C4-2B (cell line): Measurements from ENCODE around the gene CFAP46.
"Not testable (repeated sequence)": the region's sequence is repeated elsewhere in the genome, so short reads cannot be mapped to it uniquely, and the experiment has no call there.

ENCODE experiments used
- H3K27ac ChIP-seq: fragments of 450-650 bp; 2 replicates; pipeline ENCODE4 v1.5.1; 2017
- ZFX ChIP-seq: fragments of 450-650 bp; IDR thresholded peaks from 2 replicates; pipeline ENCODE4 v1.6.1; 2017
- TF ChIP-seq, protein P1 (sequence below): fragments of 450-650 bp; conservative IDR thresholded peaks from 2 replicates; pipeline ENCODE4 v1.5.1; 2017; ENCODE audit warnings: mild to moderate bottlenecking

CFAP46 gene

DNA sequence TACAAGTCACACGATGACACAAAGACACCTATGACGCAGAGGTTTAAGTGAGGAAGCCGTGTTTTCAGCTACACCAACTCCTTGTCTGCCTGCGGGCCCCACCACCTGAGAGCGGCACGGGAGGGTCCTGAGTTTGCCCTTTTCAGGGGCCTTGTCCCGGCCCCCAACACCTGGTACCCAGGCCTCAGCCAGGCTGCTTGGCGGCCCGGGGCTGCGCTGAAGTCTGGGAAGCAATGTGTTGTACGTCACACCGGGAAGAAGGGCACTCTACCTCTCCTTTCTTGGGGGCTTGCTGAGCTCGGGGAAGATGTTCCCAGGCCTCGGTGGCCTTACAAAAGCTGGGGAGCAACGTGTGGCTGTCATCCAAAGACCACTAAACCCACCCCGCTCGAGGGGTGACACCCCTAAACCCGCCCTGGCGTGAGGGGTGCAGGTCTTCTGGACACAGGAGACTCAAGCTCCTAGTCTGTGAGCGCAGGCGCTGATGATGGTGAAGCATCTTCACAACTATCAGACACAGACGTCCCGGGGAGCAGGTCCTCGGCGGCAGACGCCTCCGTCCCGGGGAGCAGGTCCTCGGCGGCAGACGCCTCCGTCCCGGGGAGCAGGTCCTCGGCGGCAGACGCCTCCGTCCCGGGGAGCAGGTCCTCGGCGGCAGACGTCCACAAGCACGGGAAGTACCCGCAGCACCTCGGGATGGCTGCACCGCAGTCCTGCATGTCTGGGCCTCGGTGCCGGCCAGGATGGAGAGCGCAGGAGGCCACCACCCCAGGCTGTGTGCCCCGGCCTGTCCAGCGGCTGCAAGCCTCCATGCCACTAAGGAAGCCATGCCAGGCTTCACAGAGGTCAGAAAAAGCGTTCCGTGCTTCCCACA, 15.4 kb downstream of the CFAP46 start:
- no peak for TF ChIP-seq ZFX
- TF ChIP-seq, protein P1, sequence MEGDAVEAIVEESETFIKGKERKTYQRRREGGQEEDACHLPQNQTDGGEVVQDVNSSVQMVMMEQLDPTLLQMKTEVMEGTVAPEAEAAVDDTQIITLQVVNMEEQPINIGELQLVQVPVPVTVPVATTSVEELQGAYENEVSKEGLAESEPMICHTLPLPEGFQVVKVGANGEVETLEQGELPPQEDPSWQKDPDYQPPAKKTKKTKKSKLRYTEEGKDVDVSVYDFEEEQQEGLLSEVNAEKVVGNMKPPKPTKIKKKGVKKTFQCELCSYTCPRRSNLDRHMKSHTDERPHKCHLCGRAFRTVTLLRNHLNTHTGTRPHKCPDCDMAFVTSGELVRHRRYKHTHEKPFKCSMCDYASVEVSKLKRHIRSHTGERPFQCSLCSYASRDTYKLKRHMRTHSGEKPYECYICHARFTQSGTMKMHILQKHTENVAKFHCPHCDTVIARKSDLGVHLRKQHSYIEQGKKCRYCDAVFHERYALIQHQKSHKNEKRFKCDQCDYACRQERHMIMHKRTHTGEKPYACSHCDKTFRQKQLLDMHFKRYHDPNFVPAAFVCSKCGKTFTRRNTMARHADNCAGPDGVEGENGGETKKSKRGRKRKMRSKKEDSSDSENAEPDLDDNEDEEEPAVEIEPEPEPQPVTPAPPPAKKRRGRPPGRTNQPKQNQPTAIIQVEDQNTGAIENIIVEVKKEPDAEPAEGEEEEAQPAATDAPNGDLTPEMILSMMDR = no peak
- no peak overlapping the region for H3K27ac ChIP-seq

DNA sequence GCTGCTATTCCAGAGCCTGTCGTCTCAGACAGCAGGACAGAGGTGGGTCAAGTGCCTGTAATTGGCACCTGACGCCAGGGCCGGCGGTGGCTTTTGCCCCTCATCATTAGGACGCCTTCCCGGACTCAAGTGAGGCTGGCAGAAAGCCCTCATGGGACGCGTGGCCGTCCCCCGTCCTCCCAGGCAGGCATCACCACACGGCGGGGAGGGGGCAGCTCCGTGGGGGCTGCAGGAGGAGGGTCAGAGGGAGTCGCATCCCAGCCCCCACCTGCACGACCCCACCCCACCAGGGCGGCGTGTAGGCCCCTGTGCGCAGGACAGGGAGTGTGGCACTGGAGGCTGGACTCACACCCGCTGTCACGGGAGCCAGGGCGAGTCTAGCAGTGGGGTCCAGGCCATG, 16.3 kb downstream of the CFAP46 start:
- no peak for TF ChIP-seq ZFX
- TF ChIP-seq, protein P1 = no peak
- no peak overlapping the region for H3K27ac ChIP-seq

DNA sequence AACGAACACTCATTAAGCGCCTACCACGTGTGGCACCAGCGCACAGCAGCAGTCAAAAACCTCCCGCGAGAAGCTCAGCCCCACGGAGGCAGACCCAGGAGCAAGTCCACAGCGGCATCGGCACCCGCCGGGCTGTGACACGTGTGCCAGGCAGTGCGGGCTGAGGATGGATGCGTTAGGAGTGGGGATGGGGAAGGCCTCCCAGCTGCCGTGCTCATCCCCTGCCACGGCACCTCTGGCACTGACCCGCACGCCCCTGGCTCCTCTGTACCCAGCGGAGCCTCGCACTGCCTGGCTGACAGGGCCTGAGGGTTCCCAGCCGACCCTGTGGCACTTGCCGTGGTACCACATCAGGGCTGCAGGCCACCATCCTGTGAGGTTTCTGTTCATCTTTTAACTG, 16.8 kb downstream of the CFAP46 start:
- TF ChIP-seq, protein P1 = no peak
- TF ChIP-seq ZFX = no peak
- H3K27ac ChIP-seq = no peak overlapping the region

DNA sequence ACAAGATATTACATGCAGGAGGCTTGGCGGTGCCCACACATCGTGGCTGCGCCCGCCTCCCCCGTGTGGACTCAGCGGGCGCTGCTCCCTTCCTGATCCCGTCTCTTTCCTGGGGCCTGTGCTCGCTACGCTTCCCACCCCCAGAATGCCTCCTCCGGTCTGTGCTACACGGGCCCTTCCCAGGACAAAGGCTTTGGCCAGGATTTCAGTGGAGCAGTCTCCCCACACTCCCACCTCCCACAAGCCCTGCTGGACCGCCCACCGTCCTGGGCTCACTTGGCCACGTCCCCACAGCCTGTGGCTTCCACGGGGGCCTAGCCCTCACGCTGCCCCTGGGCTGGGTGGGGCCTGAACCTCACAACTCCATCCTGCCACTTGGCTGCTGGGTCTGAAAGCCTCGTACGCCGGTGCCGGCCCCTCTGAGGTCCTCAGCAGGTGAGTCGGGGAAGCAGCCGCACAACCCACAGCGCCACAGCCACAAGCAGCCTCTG, 17.3 kb downstream of the CFAP46 start:
- TF ChIP-seq, protein P1 = no peak
- no peak for TF ChIP-seq ZFX
- H3K27ac ChIP-seq = no peak overlapping the region

DNA sequence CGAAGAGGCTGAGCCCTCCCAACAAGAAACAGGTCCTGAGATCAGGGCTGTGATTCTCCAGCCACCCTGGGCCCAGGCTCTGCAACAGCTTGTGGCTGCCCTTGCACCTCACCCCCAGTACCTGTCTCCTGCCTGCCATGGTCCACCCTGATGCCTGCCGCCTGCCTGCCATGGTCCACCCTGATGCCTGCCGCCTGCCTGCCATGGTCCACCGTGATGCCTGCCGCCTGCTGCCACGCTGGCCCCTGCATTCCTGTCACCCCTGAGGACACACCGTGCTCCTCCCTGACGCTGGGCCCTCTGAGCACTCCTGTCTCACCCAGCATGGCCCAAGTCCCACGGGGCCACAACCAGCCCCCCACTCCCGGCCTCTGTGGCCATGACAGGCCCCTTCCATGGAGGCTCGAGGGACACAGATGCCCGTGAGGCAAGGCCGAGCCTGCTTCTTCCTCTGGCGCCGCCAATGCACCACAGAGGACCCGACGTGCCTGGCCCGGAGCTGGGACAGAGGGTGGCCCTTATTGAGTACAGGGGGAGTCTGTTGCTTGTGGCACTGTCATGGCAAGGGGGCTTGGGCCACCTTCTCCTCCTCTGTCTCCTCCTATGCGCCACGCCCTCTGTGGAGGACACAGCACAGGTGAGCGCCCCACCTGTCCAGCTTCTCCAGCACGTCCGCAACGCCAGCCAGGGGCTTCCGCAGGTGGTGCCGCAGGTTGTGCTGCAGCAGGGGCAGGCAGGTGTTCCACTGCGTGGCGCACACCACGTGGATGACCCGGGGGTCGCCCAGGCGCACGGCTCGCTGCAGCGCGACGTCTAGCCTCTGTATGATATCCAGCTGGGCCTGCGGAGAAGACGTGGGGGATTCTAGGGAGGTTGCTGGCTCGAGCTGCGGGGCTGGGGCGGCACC, 18.1 kb downstream of the CFAP46 start:
- TF ChIP-seq, protein P1 = no peak
- no peak for TF ChIP-seq ZFX
- no peak overlapping the region for H3K27ac ChIP-seq

DNA sequence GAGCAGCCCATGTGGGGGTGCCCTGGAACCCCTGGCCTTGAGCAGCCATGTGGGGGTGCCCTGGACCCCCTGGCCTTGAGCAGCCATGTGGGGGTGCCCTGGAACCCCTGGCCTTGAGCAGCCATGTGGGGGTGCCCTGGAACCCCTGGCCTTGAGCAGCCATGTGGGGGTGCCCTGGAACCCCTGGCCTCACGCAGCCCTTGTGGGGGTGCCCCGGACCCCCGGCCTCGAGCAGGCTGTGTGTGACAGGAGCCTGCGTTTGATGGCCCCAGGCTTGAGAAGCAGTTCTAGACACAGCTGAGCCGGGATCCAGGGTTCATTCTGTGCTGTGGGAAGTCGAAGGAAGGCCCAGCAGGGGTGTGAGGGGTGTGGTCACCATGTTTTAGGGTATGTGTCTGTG, 19.0 kb downstream of the CFAP46 start:
- not testable (repeated sequence) for H3K27ac ChIP-seq

DNA sequence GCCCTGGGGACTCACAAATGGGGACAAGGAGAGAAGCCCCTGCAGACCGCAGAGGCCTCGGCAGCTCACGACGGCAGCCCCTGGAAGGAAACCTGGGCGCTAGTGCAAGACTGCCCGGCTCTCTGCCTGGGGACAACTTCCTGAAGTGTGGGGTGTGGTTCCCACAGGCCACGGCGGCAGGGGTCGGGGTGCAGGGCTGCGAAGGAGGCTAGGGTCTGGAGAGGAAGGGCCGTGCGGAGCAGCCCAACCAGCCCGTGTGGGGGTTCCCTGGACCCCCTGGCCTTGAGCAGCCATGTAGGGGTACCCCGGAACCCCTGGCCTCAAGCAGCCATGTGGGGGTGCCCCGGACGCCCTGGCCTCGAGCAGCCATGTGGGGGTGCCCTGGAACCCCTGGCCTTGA, 19.5 kb downstream of the CFAP46 start:
- TF ChIP-seq, protein P1 = no peak
- H3K27ac ChIP-seq = no peak overlapping the region
